HG03460 (cell line): ENCODE results near the gene ANKS1B.
"Not testable (repeated sequence)": the region's sequence is repeated elsewhere in the genome, so short reads cannot be mapped to it uniquely, and the experiment has no call there.

Source experiments
- ATAC-seq: cut with Tn5 transposase; IDR thresholded peaks from one replicate; pipeline ENCODE4 v1.9.1; 2021; ENCODE audit not compliant: unreplicated experiment

ANKS1B gene

GRCh38 chr12:99879439-99879838 lies 105.3 kb downstream of the ANKS1B start:
- no peak for ATAC-seq

GRCh38 chr12:99875081-99875480 lies 109.7 kb downstream of the ANKS1B start:
- no peak for ATAC-seq

DNA sequence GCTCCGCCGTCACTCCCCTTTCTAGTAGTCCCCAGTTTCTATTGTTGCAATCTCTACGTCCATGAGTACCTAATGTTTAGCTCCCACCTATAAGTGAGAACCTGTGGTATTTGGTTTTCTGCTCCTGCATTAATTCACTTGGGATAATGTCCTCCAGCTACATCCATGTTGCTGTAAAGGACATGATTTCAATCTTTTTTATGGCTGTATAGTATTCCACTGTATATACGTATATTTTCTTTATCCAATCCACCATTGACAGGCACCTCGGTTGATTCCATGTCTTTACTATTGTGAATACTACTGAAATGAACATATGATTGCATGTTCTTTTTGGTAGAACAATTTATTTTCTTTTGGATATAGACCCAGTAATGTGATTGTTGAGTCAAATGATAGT lies 114.7 kb downstream of the ANKS1B start:
- ATAC-seq, result no peak

GRCh38 chr12:99861731-99862130 lies 123.0 kb downstream of the ANKS1B start:
- no peak for ATAC-seq

DNA sequence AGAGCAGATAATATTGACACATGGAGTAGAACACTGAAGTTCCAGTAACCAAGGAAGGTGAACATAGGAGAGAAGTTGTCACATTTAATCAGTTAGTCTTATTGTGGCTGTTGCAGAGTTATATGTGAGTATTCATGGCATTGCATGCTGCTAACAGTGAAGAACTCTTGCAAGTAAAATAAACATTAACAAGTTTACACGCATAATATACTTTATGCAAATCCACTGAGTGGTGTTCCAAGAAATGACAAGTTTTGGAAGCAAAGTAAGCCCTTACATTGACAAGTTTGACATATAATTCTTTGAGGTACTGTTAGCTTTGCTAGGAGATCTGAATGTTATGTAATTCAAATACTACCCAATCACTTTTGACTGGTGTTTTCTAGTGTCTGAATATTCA lies 125.6 kb downstream of the ANKS1B start:
- no peak for ATAC-seq

DNA sequence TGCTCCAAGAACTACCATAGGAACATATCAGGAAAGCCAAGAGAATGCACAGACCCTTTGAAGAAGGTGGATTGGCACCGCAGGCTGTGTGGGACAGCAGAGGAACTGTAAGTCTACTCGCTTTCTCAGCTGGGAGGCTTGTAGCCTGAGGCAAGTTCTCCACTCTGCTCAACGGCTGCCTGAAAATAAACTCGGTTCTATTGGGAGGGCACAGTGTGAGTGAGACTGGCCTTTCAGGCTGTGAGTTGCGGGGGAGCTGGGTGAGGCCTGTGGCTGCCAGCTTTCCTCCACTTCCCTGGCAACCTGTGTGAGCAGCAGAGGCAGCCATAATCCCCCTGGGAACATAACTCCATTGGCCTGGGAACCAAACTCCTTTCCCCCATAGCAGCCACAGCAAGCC lies 132.1 kb downstream of the ANKS1B start:
- ATAC-seq, result no peak

DNA sequence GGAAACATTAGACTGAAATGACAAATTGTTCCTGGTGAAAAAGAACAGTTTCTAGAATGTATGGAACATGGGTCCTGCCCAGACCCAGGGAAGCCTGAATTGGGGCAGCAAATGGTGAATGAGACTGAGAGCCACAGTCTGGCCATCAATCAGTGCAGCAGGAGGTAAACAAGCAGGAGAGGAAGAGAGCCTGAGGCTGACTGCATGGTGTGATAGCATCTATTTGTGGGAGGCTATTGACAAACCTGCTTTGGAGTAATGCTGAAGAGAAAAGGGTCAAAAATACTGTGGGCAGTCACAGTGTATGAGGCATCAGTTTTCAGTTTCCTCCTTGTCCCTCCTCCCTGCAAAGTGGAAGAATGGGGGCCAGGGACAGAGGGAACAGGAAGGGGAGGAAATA lies 136.8 kb downstream of the ANKS1B start:
- ATAC-seq, result no peak

- ATAC-seq, result no peak
Observed at GRCh38 chr12:99834710-99835109, 150.0 kb downstream of the ANKS1B start.

GRCh38 chr12:99833397-99833796 lies 151.3 kb downstream of the ANKS1B start:
- ATAC-seq, result no peak

DNA sequence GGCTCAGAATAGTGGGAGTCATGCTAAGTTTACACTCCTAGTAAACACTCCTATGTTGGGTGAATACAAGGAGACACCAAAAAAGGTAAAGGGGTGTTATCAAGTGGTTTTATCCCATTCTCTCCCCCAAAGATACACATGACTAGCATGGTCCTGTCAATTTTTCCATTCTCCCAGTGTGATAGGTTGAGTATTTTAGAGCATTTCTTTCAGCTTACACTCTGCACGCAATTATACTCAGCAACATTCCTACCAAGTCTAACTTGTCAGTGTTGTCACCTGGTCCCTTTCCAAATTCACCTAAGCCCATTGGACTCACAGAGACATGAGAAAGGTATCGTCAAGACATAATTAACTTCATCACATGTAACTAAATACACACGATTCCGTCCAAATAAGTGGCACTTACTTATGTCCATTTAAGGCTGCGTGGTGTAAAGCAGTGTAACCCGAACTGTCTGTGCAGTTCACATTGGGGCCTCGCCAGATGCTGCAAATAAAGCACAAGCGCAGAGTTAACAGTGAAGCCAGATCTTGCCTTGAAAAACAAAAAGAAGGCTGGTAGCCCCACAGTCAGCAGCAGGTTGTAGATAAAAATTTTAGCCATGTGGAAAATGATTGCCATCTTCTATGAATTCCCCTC lies 159.7 kb downstream of the ANKS1B start:
- no peak for ATAC-seq

GRCh38 chr12:99822273-99822672 lies 162.5 kb downstream of the ANKS1B start:
- no peak for ATAC-seq

DNA sequence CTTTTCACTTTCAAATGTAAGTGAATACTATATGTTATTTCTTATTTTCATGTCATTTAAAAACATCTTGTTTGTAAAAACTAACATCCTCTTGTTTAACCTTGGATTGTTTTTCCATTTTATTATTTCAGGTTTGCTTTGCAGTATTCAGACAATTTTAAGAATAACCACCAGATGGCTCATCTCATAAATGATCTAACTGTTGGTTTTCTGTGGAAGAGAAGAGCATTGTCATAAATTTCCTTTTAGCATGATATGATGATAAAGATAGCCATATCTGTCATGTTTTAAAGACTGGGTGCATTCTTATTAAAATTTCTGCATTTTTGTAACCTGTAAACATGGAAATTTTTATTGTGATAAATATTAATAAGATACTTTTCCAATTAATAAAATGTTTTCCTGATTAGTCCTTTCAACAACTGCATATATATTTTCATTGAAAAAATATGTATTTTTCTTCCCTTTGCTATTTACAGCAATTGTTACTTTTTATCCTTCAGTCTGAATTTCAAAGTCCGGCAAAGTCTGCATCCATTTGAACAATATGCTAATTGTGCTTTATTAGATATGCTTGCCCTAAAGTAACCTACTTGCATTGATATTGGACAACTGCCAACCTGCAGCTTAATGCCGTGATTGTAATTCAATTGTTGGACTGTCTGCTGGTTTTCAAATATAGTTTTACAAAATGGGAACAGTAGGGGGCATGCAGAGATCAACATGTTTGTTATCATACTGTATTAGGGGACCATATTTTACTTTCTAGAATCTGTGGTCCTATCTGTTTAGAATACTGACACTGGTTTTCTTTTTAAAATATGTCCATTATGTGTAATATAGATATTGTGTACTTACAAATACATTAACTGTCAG lies 173.8 kb downstream of the ANKS1B start:
- no peak for ATAC-seq

DNA sequence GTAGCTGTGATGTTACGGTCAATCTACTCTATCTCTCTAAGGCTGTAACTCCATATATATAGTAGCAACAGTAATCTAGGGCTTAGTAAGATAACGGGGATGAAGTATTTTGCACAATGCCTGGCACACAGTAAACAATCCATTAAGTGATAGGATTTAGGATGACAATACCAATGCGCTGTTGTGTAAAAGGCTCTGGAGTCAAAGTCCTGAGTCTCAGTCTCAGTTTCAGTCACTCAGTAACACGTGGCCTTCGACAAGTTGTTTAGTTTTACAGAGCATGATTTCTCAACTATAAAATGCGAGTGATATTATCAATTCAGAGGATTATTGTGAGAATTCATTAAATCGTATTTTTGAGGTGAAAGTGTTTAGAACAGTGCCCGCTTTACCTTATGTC lies 174.8 kb downstream of the ANKS1B start:
- no peak for ATAC-seq

DNA sequence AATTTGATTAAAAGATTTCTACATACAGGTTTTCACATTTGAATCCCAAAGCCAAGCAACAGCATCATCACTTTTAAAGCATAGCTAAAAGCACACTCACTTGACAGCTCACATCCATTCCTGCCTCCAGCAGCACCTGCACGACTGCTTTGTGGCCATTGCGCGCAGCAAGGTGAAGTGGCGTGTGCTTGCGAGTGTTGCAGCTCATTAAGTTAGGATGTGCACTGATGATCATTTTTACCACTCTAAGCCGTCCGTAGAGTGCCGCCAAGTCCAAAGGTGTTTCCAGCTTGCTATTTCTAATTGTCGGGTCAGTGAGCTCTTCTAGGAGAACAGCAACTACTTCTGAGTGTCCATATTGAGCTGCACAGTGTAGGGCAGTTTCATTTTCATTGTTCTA lies 178.4 kb downstream of the ANKS1B start:
- ATAC-seq, result no peak

DNA sequence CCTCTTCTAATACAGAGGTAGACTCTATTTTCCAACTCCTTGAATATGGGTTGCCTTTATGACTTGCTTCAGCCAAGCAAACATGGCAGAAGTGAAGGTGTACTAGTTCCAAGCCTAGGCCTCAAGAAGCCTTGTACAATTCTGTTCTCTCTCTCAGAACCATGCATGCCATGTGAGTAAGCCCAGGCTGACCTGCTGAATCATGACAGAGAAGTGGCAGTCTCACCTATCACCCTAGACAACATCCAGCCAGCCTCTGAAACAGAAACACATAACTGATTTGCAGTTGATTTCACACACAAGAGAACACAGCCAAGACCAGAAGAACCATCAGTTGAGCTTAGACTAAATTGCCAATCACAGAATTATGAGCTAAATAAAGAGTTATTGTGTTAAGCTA lies 180.0 kb downstream of the ANKS1B start:
- ATAC-seq, result no peak

DNA sequence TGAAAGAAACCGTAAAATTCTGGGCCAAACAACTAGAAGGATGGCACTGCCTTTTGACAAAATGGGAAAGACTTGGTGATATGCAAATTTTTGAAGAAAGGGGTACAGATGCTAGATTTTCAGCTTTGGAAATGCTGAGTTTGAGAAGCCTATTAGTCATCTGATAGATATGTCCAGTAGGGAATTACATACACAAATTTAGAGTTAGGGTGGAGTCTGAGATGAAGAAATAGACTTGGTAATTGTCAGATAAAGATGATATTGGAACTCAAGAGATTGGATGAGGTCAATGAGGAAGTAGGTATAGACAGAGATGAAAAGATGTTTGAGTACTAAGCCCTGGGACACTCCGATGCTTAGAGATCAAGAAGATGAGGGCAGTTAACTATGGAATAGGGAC lies 184.1 kb downstream of the ANKS1B start:
- ATAC-seq, result no peak

DNA sequence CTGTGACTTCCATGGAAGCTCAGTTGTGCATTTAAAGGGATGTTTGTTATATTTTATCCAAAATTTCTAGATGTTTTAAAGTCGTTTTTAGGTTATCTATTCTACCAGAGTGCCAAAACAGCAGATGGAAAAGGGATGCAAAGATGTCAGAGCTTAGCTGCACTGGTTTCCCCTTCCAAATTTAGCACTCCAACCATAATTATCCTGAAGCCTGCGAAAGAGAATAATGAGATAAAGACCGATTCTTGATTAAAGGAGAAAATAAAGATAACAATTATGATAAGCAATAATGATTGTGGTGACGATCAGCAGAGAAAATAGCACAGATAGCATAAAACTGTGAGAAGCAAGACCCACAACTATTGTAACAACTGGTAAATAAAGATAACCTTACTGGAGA lies 186.8 kb downstream of the ANKS1B start:
- not testable (repeated sequence) for ATAC-seq

GRCh38 chr12:99783421-99783820 lies 201.3 kb downstream of the ANKS1B start:
- no peak for ATAC-seq

- ATAC-seq, result no peak
Observed at GRCh38 chr12:99772274-99772673, 212.5 kb downstream of the ANKS1B start.

- ATAC-seq, result no peak
Observed at GRCh38 chr12:99771659-99772058, 213.1 kb downstream of the ANKS1B start.

- no peak for ATAC-seq
Observed at GRCh38 chr12:99769396-99769980, 215.2 kb downstream of the ANKS1B start.

DNA sequence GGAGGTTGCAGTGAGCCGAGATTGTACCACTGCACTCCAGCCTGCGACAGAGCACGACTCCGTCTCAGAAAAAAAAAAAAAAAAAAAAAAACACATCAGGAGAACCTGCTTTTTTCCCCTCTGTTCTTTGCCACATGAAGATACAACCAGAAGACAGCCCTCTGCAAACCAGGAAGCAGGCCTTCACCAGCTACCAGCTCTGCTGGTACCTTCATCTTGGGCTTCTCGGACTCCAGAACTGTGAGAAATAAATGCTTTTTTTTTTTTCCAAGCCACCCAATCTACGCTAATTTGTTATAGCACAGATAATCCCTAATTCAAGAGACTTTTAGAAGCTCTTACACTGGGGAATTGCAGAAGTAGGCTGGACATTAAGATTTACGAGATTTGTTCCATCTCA lies 216.0 kb downstream of the ANKS1B start:
- no peak for ATAC-seq
